CD4-positive, CD25-positive, alpha-beta regulatory T cell (primary cell): Measurements from ENCODE around the gene ATG9A. TPM values are rescaled to one million over a fixed set of nuclear protein-coding genes. Genes with fewer than 3 reads are reported as not detected.

Experiments used
- polyA plus RNA-seq, 4 donors: library from polyadenylated mRNA; unstranded; fragments of 300-500 nt; fragmentation: Illumina TruSeq; gene quantifications; one replicate each; pipeline ENCODE4 v1.2.3, GENCODE V29; 2021
- total RNA-seq: library from RNA; stranded (reverse); gene quantifications from one replicate; pipeline ENCODE4 v1.2.3, GENCODE V29; 2022

ATG9A gene
- total and polyA plus RNA-seq, 5 donors from 2014 or later: 18.7 to 68.0 (median 19.1) TPM

Other genes starting within 250 kb of the ATG9A start
- not detected for gene FEV, start 244.5 kb downstream of the ATG9A start, total RNA-seq
- gene FEV, start 244.5 kb downstream of the ATG9A start, polyA plus RNA-seq: not detected
- not detected for gene CRYBA2, start 236.2 kb downstream of the ATG9A start, total RNA-seq
- not detected for gene CRYBA2, start 236.2 kb downstream of the ATG9A start, polyA plus RNA-seq
- gene CFAP65, start 188.1 kb downstream of the ATG9A start, total RNA-seq: not detected
- not detected for gene CFAP65, start 188.1 kb downstream of the ATG9A start, polyA plus RNA-seq
- gene IHH, start 168.7 kb downstream of the ATG9A start, total RNA-seq: not detected
- not detected for gene IHH, start 168.7 kb downstream of the ATG9A start, polyA plus RNA-seq
- gene NHEJ1, start 68.8 kb downstream of the ATG9A start, total RNA-seq: 12.9 TPM
- 10 to 100 TPM; 24.6 to 29.1 (median 26.8) TPM for gene NHEJ1, start 68.8 kb downstream of the ATG9A start, polyA plus RNA-seq
- gene SLC23A3, start 59.6 kb downstream of the ATG9A start, total RNA-seq: 1.3 TPM
- not detected for gene SLC23A3, start 59.6 kb downstream of the ATG9A start, polyA plus RNA-seq
- gene CNPPD1, start 52.7 kb downstream of the ATG9A start, total RNA-seq: 68.2 TPM
- 100 to 1,000 TPM; 100 to 143 (median 113) TPM for gene CNPPD1, start 52.7 kb downstream of the ATG9A start, polyA plus RNA-seq
- gene RETREG2, start 51.4 kb downstream of the ATG9A start, total RNA-seq: 84.7 TPM
- 10 to 100 TPM; 62.8 to 89.7 (median 72.1) TPM for gene RETREG2, start 51.4 kb downstream of the ATG9A start, polyA plus RNA-seq
- 70.8 TPM for gene ZFAND2B, start 22.9 kb downstream of the ATG9A start, total RNA-seq
- 10 to 100 TPM; 54.4 to 72.1 (median 64.0) TPM for gene ZFAND2B, start 22.9 kb downstream of the ATG9A start, polyA plus RNA-seq
- 6.0 TPM for gene ABCB6, start 10.7 kb downstream of the ATG9A start, total RNA-seq
- gene ABCB6, start 10.7 kb downstream of the ATG9A start, polyA plus RNA-seq: 1 to 10 TPM; 1.5 to 3.9 (median 1.7) TPM
- gene ANKZF1, start 170 bp upstream of the ATG9A start, total RNA-seq: 123 TPM
- gene ANKZF1, start 170 bp upstream of the ATG9A start, polyA plus RNA-seq: 10 to 100 TPM; 23.5 to 37.5 (median 28.5) TPM
- gene GLB1L, start 15.8 kb upstream of the ATG9A start, total RNA-seq: 0.86 TPM
- gene GLB1L, start 15.8 kb upstream of the ATG9A start, polyA plus RNA-seq: 1 to 10 TPM in 1 of 4 donors, under 1 TPM in 2, not detected in 1; 0.78 to 1.1 (median 0.90) TPM
- 21.9 TPM for gene STK16, start 15.8 kb upstream of the ATG9A start, total RNA-seq
- 10 to 100 TPM; 14.8 to 26.1 (median 19.1) TPM for gene STK16, start 15.8 kb upstream of the ATG9A start, polyA plus RNA-seq
- gene TUBA4B, start 23.6 kb upstream of the ATG9A start, total RNA-seq: not detected
- not detected for gene TUBA4B, start 23.6 kb upstream of the ATG9A start, polyA plus RNA-seq
- 245 TPM for gene TUBA4A, start 24.3 kb upstream of the ATG9A start, total RNA-seq
- 100 to 1,000 TPM; 217 to 323 (median 270) TPM for gene TUBA4A, start 24.3 kb upstream of the ATG9A start, polyA plus RNA-seq
- 133 TPM for gene DNAJB2, start 49.7 kb upstream of the ATG9A start, total RNA-seq
- 1 to 10 TPM; 6.0 to 7.3 (median 6.2) TPM for gene DNAJB2, start 49.7 kb upstream of the ATG9A start, polyA plus RNA-seq
- not detected for gene PTPRN, start 79.8 kb upstream of the ATG9A start, total RNA-seq
- gene PTPRN, start 79.8 kb upstream of the ATG9A start, polyA plus RNA-seq: under 1 TPM in 1 of 4 donors, not detected in 3; 0.28 TPM
- not detected for gene RESP18, start 103.1 kb upstream of the ATG9A start, total RNA-seq
- not detected for gene RESP18, start 103.1 kb upstream of the ATG9A start, polyA plus RNA-seq
- gene DNPEP, start 158.3 kb upstream of the ATG9A start, total RNA-seq: 74.0 TPM
- gene DNPEP, start 158.3 kb upstream of the ATG9A start, polyA plus RNA-seq: 10 to 100 TPM; 51.2 to 76.1 (median 63.5) TPM
- gene DES, start 188.7 kb upstream of the ATG9A start, total RNA-seq: not detected
- gene DES, start 188.7 kb upstream of the ATG9A start, polyA plus RNA-seq: not detected
- gene SPEG, start 205.2 kb upstream of the ATG9A start, total RNA-seq: 4.1 TPM
- under 1 TPM in 1 of 4 donors, not detected in 3; 0.20 TPM for gene SPEG, start 205.2 kb upstream of the ATG9A start, polyA plus RNA-seq